Measurements from ENCODE around the gene ZNF516.
A peak's percentile ranks its signal among the peaks of the same experiment; 100 is the strongest.

Gene ZNF516

GRCh38 chr18:76449111-76449453 is 46.0 kb downstream of the ZNF516 start:
- Histone ChIP-seq H3K27me3 (ENCODE audit: insufficient read depth, poor library complexity, severe bottlenecking) (no peaks in the 10 kb centered on the region), H3K4me3 (replicated peaks; ENCODE audit: insufficient read depth, low read length) (no peak overlapping the region), H3K27ac (replicated peaks) (peak overlapping the region; percentile 58)
- no peak for DNase-seq (ENCODE audit: low read depth in 1 of 2, low spot score in 1 of 2)
- TF ChIP-seq SPI1 (IDR thresholded peaks at IDR 0.05; ENCODE audit: borderline replicate concordance, low read depth) = no peak
- no peak for TF ChIP-seq REST (IDR thresholded peaks at IDR 0.05; ENCODE audit: insufficient replicate concordance, low read depth)
- TF ChIP-seq CTCF (IDR thresholded peaks at IDR 0.05; ENCODE audit: insufficient read depth, low read length) = no peak
- no peak for TF ChIP-seq GABPA (IDR thresholded peaks at IDR 0.05; ENCODE audit: low read depth)
- no peak for TF ChIP-seq POLR2AphosphoS5 (IDR thresholded peaks at IDR 0.05; ENCODE audit: low read depth)

- 0 out of 2 replicates have a peak, but pooled peaks have one; percentile 22 for TF ChIP-seq POLR2AphosphoS5 (IDR thresholded peaks at IDR 0.05; ENCODE audit: low read depth)
- peak; percentile 61; the same call in 1 of the 2 replicates for TF ChIP-seq SPI1 (IDR thresholded peaks at IDR 0.05; ENCODE audit: borderline replicate concordance, low read depth)
- no peak for TF ChIP-seq GABPA (IDR thresholded peaks at IDR 0.05; ENCODE audit: low read depth)
- peak in 1 of 2 experiments; percentile 90 for DNase-seq (ENCODE audit: low read depth in 1 of 2, low spot score in 1 of 2)
- no peaks in the 10 kb centered on the region for H3K27me3 ChIP-seq (ENCODE audit: insufficient read depth, poor library complexity, severe bottlenecking)
- no peak overlapping the region for H3K4me3 ChIP-seq (replicated peaks; ENCODE audit: insufficient read depth, low read length)
- peak overlapping the region; percentile 58 for H3K27ac ChIP-seq (replicated peaks)
These were observed 46.6 kb downstream of the ZNF516 start for GRCh38 chr18:76448256-76449110.

- no peak overlapping the region for H3K4me3 ChIP-seq (replicated peaks; ENCODE audit: insufficient read depth, low read length)
- peak overlapping the region; percentile 58 for H3K27ac ChIP-seq (replicated peaks)
- TF ChIP-seq GABPA (IDR thresholded peaks at IDR 0.05; ENCODE audit: low read depth) (no peak), POLR2AphosphoS5 (IDR thresholded peaks at IDR 0.05; ENCODE audit: low read depth) (no peak), CTCF (IDR thresholded peaks at IDR 0.05; ENCODE audit: insufficient read depth, low read length) (no peak), REST (IDR thresholded peaks at IDR 0.05; ENCODE audit: insufficient replicate concordance, low read depth) (no peak), SPI1 (IDR thresholded peaks at IDR 0.05; ENCODE audit: borderline replicate concordance, low read depth) (no peak)
- no peaks in the 10 kb centered on the region for H3K27me3 ChIP-seq (ENCODE audit: insufficient read depth, poor library complexity, severe bottlenecking)
- no peak for DNase-seq (ENCODE audit: low read depth in 1 of 2, low spot score in 1 of 2)
These were observed 47.7 kb downstream of the ZNF516 start for GRCh38 chr18:76447258-76447890.
